Lung (tissue), 12 donors: ENCODE measurements around the gene MAP7D1. TPM values are rescaled to one million over a fixed set of nuclear protein-coding genes. Genes with fewer than 3 reads are reported as not detected.

Source experiments
- ATAC-seq: fragments of 200-7000 bp; cut with Tn5 transposase; one replicate; pipeline ENCODE4 v1.9.1; 2020; ENCODE audit warnings: moderate number of reproducible peaks; ENCODE audit not compliant: insufficient read depth, low FRiP score
- DNase-seq, 3 donors: peaks; one replicate each; pipeline ENCODE4 v3.0.0-alpha.2; 2013 to 2017
- H3K27ac ChIP-seq, 2 donors: one replicate each; pipeline ENCODE4 v1.5.1; 2013; ENCODE audit warnings: mild to moderate bottlenecking in 2 of 2, moderate library complexity in 2 of 2, control low read depth in 1 of 2, inconsistent platforms in 1 of 2, low read depth in 1 of 2, low read length in 1 of 2
- H3K27me3 ChIP-seq, 3 donors: one replicate each; pipeline ENCODE4 v1.5.1; 2013; ENCODE audit warnings: low read length in 2 of 3; ENCODE audit not compliant: control insufficient read depth in 3 of 3, insufficient read depth in 3 of 3
- H3K36me3 ChIP-seq, 4 donors: one replicate each; pipeline ENCODE4 v1.5.1; 2013; ENCODE audit warnings: low read length in 4 of 4, mild to moderate bottlenecking in 1 of 4, moderate library complexity in 1 of 4; ENCODE audit not compliant: control insufficient read depth in 4 of 4, insufficient read depth in 4 of 4
- H3K4me1 ChIP-seq, 5 donors: one replicate each; pipeline ENCODE4 v1.5.1; 2013; ENCODE audit warnings: low read length in 5 of 5, mild to moderate bottlenecking in 2 of 5, moderate library complexity in 1 of 5; ENCODE audit not compliant: control insufficient read depth in 5 of 5, insufficient read depth in 5 of 5
- H3K4me3 ChIP-seq: one replicate; pipeline ENCODE4 v1.5.1; 2013; ENCODE audit warnings: mild to moderate bottlenecking, control low read depth, moderate library complexity
- H3K9ac ChIP-seq, 2 donors: one replicate each; pipeline ENCODE4 v1.5.1; 2013; ENCODE audit warnings: low read length in 2 of 2, control low read depth in 1 of 2; ENCODE audit not compliant: insufficient read depth in 1 of 2
- H3K9me3 ChIP-seq, 4 donors: one replicate each; pipeline ENCODE4 v1.5.1; 2013; ENCODE audit warnings: low read length in 3 of 4, mild to moderate bottlenecking in 1 of 4, moderate library complexity in 1 of 4; ENCODE audit not compliant: control insufficient read depth in 4 of 4, insufficient read depth in 3 of 4
- WGBS, 2 donors: extraction: QIAGEN DNeasy Blood & Tissue Kit; methylation state at CpG; one replicate each; pipeline ENCODE4 v1.1.7; 2013; 5-methylcytosine and 5-hydroxymethylcytosine counted together
- polyA plus RNA-seq, 2 donors: library from polyadenylated mRNA; stranded (reverse); fragments of 200-250 nt; gene quantifications; one replicate each; pipeline ENCODE4 v1.2.1, GENCODE V29; 2013
- total RNA-seq, 2 donors: library from RNA; depleted of rRNA in 1 of 2; stranded (reverse); fragments of >200 nt in 1 of 2; gene quantifications; one replicate each; pipeline ENCODE4 v1.2.1, GENCODE V29; 2014 to 2021
- TF ChIP-seq, protein P1 (sequence below): IDR thresholded peaks from 2 replicates; pipeline ENCODE4 v1.5.1; 2012; ENCODE audit warnings: mild to moderate bottlenecking; ENCODE audit errors: control extremely low read depth, extremely low read depth
- donor health status: control.
- donor health status: control.
- donor health status: Bipolar disorder and iron deficiency.
- donor health status: healthy.
- donor health status: DM: yes; HTN: yes; CAD: no.

The MAP7D1 gene
- total and polyA plus RNA-seq, 4 donors, result 47.3 to 140 (median 78.5) TPM

GRCh38 chr1:36123356-36123755, 32.6 kb upstream of the MAP7D1 start:
- TF ChIP-seq, protein P1, sequence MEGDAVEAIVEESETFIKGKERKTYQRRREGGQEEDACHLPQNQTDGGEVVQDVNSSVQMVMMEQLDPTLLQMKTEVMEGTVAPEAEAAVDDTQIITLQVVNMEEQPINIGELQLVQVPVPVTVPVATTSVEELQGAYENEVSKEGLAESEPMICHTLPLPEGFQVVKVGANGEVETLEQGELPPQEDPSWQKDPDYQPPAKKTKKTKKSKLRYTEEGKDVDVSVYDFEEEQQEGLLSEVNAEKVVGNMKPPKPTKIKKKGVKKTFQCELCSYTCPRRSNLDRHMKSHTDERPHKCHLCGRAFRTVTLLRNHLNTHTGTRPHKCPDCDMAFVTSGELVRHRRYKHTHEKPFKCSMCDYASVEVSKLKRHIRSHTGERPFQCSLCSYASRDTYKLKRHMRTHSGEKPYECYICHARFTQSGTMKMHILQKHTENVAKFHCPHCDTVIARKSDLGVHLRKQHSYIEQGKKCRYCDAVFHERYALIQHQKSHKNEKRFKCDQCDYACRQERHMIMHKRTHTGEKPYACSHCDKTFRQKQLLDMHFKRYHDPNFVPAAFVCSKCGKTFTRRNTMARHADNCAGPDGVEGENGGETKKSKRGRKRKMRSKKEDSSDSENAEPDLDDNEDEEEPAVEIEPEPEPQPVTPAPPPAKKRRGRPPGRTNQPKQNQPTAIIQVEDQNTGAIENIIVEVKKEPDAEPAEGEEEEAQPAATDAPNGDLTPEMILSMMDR, result no peak
- H3K4me3 ChIP-seq, result no peak overlapping the region
- WGBS, 2 donors, result 40 to 54% methylated on average over 8 of the region's 8 CpGs
- ATAC-seq, result no peak
- H3K27ac ChIP-seq, result peak overlapping the region in 1 of 2 donors; percentile 48
- peaks cover 0 to 15% (median 0%) of the 10 kb centered on the region in 5 donors for H3K4me1 ChIP-seq
- H3K9me3 ChIP-seq, result no peaks in the 10 kb centered on the region
- H3K36me3 ChIP-seq, result no peaks in the 10 kb centered on the region
- H3K9ac ChIP-seq, result no peak overlapping the region
- peak in 1 of 3 donors; percentile 25 for DNase-seq
- peaks cover 0 to 34% (median 8%) of the 10 kb centered on the region in 3 donors for H3K27me3 ChIP-seq

GRCh38 chr1:36124404-36125128, 31.4 kb upstream of the MAP7D1 start:
- WGBS, 2 donors, result 26 to 42% methylated on average over 22 to 42 of the region's 42 CpGs
- no peak for ATAC-seq

DNA sequence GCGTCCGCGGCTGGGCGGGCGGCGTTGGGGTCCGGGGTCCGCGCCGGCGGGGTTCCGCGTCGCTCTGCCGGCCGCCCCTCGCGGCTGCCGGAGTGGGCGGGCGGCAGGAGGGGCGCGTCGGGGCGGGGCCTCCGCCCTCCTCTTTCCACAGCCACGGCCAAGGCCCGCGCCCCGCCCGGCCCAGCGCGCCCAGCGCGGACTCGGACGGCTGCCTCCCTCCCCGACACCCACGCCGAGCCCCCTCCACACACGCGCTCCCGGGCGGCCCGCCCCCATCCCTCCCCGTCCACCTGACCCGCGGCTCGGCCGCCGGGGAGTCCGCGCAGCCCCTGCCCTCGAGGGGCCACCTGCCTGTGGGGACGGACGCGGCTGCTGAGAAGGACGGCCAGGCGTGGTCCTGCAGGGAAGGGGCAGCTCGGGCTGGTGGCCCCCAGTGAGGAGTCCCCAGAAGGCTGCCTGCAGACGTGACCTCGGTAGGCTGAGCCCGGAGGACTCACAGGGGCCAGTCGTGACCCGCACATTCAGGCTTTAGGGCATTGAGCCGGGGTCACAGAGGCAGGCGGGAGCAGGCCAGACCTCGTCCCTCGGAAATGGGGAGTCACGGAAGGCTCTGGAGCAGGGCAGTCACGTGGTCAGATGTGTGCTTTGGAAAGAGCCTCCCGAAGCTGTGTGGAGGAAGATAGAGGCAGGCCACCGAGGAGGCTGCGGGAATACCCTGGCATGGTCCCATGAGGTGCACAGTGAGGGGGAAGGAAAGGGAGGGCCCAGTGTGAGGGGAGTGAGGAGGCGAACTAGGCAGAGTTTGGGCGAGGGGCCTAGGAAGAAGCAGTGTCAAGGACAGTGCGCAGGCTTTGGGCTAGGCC, 30.6 kb upstream of the MAP7D1 start, which contains the start of gene COL8A2:
TSS of gene COL8A2 (minus strand) at position 94 of the 863 bp plus-strand sequence. CDS start 24,980 bp downstream, outside the sequence.
- Histone ChIP-seq H3K4me1 (peaks cover 0 to 13% (median 0%) of the 10 kb centered on the region in 5 donors), H3K4me3 (no peak within 1 kb of the TSS), H3K27ac (no peak within 1 kb of the TSS), H3K27me3 (peaks cover 0 to 34% (median 8%) of the 10 kb centered on the region in 3 donors), H3K36me3 (no peaks in the 10 kb centered on the region), H3K9ac (no peak within 1 kb of the TSS), H3K9me3 (no peaks in the 10 kb centered on the region)
- ATAC-seq (no peak), DNase-seq (peak in 1 of 3 donors; percentile 34)
- WGBS, 2 donors, result 10 to 20% methylated on average over 49 to 77 of the region's 77 CpGs
- TF ChIP-seq, protein P1, result no peak

More at GRCh38 chr1:36124404-36125128, 31.4 kb upstream of the MAP7D1 start:
- Histone ChIP-seq H3K9me3 (no peaks in the 10 kb centered on the region), H3K9ac (no peak overlapping the region), H3K27me3 (peaks cover 0 to 34% (median 8%) of the 10 kb centered on the region in 3 donors), H3K4me3 (no peak overlapping the region), H3K4me1 (peaks cover 0 to 15% (median 0%) of the 10 kb centered on the region in 5 donors), H3K27ac (no peak overlapping the region), H3K36me3 (no peaks in the 10 kb centered on the region)
- DNase-seq, result no peak
- TF ChIP-seq, protein P1, result no peak
